Activated CD4-positive, alpha-beta memory T cell treated with anti-CD3 and anti-CD28 coated beads for 36 hours (primary cell): ENCODE measurements around the gene PIM1. TPM values are rescaled to one million over a fixed set of nuclear protein-coding genes. Genes with fewer than 3 reads are reported as not detected.

Experiments used
- CTCF ChIA-PET: fragments of 350-600 bp; sonication (Branson Sonifier 250); formaldehyde crosslinking; loops from one replicate; lab custom pipeline; 2021; ENCODE audit warnings: antibody characterized with exemption, inconsistent platforms; lab: Charles Lee
- POLR2A ChIA-PET: fragments of 350-600 bp; sonication (Branson Sonifier 250); formaldehyde crosslinking; loops from one replicate; lab custom pipeline; 2021; ENCODE audit warnings: antibody characterized with exemption; lab: Charles Lee
- DNase-seq: peaks from one replicate; pipeline ENCODE4 v3.0.0-alpha.2; 2020
- H3K27ac Mint-ChIP-seq: one replicate; pipeline ENCODE4 v1.8.0; 2021; ENCODE audit warnings: mixed read lengths
- H3K27me3 Mint-ChIP-seq: one replicate; pipeline ENCODE4 v1.8.0; 2021; ENCODE audit warnings: mixed read lengths
- H3K36me3 Mint-ChIP-seq: one replicate; pipeline ENCODE4 v1.8.0; 2021; ENCODE audit warnings: mixed read lengths
- H3K4me1 Mint-ChIP-seq: one replicate; pipeline ENCODE4 v1.8.0; 2021; ENCODE audit warnings: low read depth, mixed read lengths
- H3K4me3 Mint-ChIP-seq: one replicate; pipeline ENCODE4 v1.8.0; 2021; ENCODE audit warnings: mild to moderate bottlenecking, mixed read lengths
- H3K9me3 Mint-ChIP-seq: one replicate; pipeline ENCODE4 v1.8.0; 2021; ENCODE audit warnings: mixed read lengths
- intact Hi-C: fragments of 100-400 bp; cut with micrococcal nuclease; formaldehyde crosslinking; loops from one replicate; pipeline ENCODE4 v1.15.1; 2023
- total RNA-seq, 2 experiments: library from RNA; stranded (reverse); gene quantifications; one replicate each; pipeline ENCODE4 v1.2.3, GENCODE V29; 2021

PIM1 gene
- total RNA-seq, 2 experiments from 2014 or later, result 204 TPM

DNA sequence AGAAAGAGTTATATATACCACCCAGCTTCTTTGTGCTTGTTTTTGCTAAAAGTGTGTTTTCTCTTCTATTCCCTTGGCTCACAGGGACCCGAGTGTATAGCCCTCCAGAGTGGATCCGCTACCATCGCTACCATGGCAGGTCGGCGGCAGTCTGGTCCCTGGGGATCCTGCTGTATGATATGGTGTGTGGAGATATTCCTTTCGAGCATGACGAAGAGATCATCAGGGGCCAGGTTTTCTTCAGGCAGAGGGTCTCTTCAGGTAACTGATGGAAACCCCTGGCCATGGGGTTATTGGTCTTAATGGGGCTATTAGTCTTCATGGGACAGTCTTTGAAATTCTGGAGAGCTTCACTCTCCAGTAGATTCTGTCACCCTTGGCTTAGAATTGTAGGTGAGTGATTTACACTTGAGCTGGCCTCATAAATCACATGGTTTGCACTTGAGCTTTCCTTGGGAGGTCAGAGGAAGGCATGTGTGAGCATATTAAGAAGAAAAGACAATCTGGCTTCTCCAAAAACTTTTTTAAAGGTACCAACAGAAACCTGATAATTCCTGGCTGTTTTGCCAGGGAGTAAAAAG, 3.0 kb downstream of the PIM1 start:
- DNase-seq, result no peak
- intact Hi-C loops, result loop anchor here (1.0 to 10.0 kb wide), 9 partner anchors 10 to 578 kb away; partner anchors contain the start of genes C6orf89 and SRSF3
- peaks cover 60% of the 10 kb centered on the region for H3K36me3 Mint-ChIP-seq
- H3K4me1 Mint-ChIP-seq, result peaks cover 62% of the 10 kb centered on the region
- peak overlapping the region; percentile 95 for H3K27ac Mint-ChIP-seq
- no peaks in the 10 kb centered on the region for H3K9me3 Mint-ChIP-seq
- POLR2A ChIA-PET, result interaction anchor here (0.6 to 9.0 kb wide), 20 partner anchors 9 to 152 kb away, joined by 3 to 166 read pairs (median 8); no protein-coding TSS in a partner anchor
- H3K27me3 Mint-ChIP-seq, result no peaks in the 10 kb centered on the region
- H3K4me3 Mint-ChIP-seq, result peak overlapping the region; percentile 87
- CTCF ChIA-PET, result interaction anchor here (0.9 to 16.6 kb wide), 24 partner anchors 10 to 407 kb away, joined by 3 to 560 read pairs (median 7); partner anchors contain the start of gene C6orf89

DNA sequence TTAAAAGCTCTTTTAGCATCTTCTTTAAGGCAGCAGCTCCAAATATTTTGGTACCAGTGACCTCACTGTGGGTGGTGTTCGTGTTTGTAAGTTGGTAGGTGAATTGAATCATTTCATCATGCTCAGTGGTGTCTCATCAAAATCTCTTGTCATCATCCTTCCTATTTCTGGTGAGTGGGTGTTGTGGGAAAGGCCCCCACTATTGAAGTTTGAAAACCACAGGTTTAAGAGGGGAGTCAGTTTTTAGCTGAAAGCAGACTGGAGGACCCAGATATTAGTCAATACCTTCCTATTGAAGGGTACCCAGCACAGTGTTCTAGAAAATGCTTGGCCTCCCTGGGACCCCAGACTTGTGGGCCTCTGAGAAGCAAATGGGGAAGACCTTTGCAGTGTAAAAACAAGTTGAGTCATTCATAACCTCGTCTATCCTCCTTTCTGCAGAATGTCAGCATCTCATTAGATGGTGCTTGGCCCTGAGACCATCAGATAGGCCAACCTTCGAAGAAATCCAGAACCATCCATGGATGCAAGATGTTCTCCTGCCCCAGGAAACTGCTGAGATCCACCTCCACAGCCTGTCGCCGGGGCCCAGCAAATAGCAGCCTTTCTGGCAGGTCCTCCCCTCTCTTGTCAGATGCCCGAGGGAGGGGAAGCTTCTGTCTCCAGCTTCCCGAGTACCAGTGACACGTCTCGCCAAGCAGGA, 3.7 kb downstream of the PIM1 start:
- ChIA-PET POLR2A (interaction anchor here (0.6 to 9.0 kb wide), 17 partner anchors 8 to 144 kb away, joined by 3 to 166 read pairs (median 6); no protein-coding TSS in a partner anchor), CTCF (interaction anchor here (1.1 to 16.6 kb wide), 17 partner anchors 9 to 407 kb away, joined by 3 to 560 read pairs (median 8); partner anchors contain the start of gene C6orf89)
- peaks cover 60% of the 10 kb centered on the region for H3K36me3 Mint-ChIP-seq
- H3K4me3 Mint-ChIP-seq, result peak overlapping the region; percentile 87
- no peaks in the 10 kb centered on the region for H3K9me3 Mint-ChIP-seq
- intact Hi-C loops, result loop anchor here (1.0 to 10.0 kb wide), 5 partner anchors 10 to 579 kb away; partner anchors contain the start of genes C6orf89 and SRSF3
- H3K27ac Mint-ChIP-seq, result peak overlapping the region; percentile 95
- DNase-seq, result peak; percentile 72
- H3K4me1 Mint-ChIP-seq, result peaks cover 58% of the 10 kb centered on the region
- H3K27me3 Mint-ChIP-seq, result no peaks in the 10 kb centered on the region

DNA sequence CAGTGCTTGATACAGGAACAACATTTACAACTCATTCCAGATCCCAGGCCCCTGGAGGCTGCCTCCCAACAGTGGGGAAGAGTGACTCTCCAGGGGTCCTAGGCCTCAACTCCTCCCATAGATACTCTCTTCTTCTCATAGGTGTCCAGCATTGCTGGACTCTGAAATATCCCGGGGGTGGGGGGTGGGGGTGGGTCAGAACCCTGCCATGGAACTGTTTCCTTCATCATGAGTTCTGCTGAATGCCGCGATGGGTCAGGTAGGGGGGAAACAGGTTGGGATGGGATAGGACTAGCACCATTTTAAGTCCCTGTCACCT, 4.2 kb downstream of the PIM1 start:
- intact Hi-C loops, result loop anchor here (10.0 kb wide), 1 partner anchor 579 kb away; the partner anchor contains the start of gene SRSF3
- CTCF ChIA-PET, result interaction anchor here (1.3 to 16.6 kb wide), 7 partner anchors 17 to 408 kb away, joined by 6 to 560 read pairs (median 32); no protein-coding TSS in a partner anchor
- Mint-ChIP-seq H3K27ac (peak overlapping the region; percentile 95), H3K4me3 (peak overlapping the region; percentile 87), H3K36me3 (peaks cover 60% of the 10 kb centered on the region), H3K9me3 (no peaks in the 10 kb centered on the region), H3K27me3 (no peaks in the 10 kb centered on the region), H3K4me1 (peaks cover 55% of the 10 kb centered on the region)
- POLR2A ChIA-PET, result interaction anchor here (1.2 to 9.0 kb wide), 9 partner anchors 8 to 124 kb away, joined by 3 to 166 read pairs (median 7); no protein-coding TSS in a partner anchor
- DNase-seq, result no peak

DNA sequence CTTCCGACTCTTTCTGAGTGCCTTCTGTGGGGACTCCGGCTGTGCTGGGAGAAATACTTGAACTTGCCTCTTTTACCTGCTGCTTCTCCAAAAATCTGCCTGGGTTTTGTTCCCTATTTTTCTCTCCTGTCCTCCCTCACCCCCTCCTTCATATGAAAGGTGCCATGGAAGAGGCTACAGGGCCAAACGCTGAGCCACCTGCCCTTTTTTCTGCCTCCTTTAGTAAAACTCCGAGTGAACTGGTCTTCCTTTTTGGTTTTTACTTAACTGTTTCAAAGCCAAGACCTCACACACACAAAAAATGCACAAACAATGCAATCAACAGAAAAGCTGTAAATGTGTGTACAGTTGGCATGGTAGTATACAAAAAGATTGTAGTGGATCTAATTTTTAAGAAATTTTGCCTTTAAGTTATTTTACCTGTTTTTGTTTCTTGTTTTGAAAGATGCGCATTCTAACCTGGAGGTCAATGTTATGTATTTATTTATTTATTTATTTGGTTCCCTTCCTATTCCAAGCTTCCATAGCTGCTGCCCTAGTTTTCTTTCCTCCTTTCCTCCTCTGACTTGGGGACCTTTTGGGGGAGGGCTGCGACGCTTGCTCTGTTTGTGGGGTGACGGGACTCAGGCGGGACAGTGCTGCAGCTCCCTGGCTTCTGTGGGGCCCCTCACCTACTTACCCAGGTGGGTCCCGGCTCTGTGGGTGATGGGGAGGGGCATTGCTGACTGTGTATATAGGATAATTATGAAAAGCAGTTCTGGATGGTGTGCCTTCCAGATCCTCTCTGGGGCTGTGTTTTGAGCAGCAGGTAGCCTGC, 4.8 kb downstream of the PIM1 start:
- H3K27ac Mint-ChIP-seq, result peak overlapping the region; percentile 95
- H3K4me1 Mint-ChIP-seq, result peaks cover 57% of the 10 kb centered on the region
- intact Hi-C loops, result loop anchor here (10.0 kb wide), 1 partner anchor 580 kb away; the partner anchor contains the start of gene SRSF3
- POLR2A ChIA-PET, result interaction anchor here (1.2 to 9.0 kb wide), 6 partner anchors 9 to 124 kb away, joined by 3 to 166 read pairs (median 5); no protein-coding TSS in a partner anchor
- no peak for DNase-seq
- H3K27me3 Mint-ChIP-seq, result no peaks in the 10 kb centered on the region
- H3K36me3 Mint-ChIP-seq, result peaks cover 60% of the 10 kb centered on the region
- CTCF ChIA-PET, result interaction anchor here (2.2 to 16.6 kb wide), 4 partner anchors 19 to 149 kb away, joined by 8 to 560 read pairs (median 292); no protein-coding TSS in a partner anchor
- peak overlapping the region; percentile 87 for H3K4me3 Mint-ChIP-seq
- no peaks in the 10 kb centered on the region for H3K9me3 Mint-ChIP-seq

DNA sequence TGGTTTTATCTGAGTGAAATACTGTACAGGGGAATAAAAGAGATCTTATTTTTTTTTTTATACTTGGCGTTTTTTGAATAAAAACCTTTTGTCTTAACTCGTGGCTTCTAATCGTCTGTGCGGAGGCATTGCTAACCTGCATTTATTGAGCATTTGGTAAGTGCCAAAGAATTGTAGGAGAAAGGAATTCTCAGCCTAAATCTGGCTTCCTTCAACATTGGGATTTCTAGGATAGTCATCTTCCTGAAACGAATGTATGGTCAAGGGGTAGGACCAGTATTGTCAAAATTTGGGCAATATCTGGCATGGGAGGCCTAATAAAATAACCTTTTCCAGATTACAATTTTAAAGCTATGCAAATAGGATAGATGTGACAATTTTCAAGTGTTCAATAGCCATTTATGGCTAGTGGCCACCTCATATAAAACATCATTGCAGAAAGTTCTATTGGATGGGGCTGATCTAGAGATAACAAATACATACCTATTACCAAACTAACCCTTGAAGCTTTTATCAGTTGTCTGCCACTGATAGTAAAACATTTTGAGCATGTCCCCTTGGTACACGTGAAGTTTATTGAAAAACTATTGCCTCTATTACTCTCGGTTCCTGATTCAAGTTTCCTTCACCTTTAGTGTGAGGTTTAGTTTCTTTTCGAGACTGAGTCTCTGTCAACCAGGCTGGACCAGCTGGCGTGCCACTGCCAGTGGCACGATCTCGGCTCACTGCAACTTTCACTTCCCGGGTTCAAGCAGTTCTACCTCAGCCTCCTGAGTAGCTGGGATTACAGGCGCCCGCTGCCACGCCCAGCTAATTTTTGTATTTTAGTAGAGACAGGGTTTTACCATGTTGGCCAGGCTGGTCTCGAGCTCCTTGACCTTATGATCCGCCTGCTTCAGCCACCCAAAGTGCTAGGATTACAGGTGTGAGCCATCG, 5.6 kb downstream of the PIM1 start:
- Mint-ChIP-seq H3K27ac (peak overlapping the region; percentile 95), H3K36me3 (peaks cover 60% of the 10 kb centered on the region), H3K9me3 (no peaks in the 10 kb centered on the region), H3K4me3 (peak overlapping the region; percentile 87), H3K4me1 (peaks cover 60% of the 10 kb centered on the region), H3K27me3 (no peaks in the 10 kb centered on the region)
- intact Hi-C loops, result loop anchor here (10.0 kb wide), 1 partner anchor 581 kb away; the partner anchor contains the start of gene SRSF3
- POLR2A ChIA-PET, result interaction anchor here (0.5 to 9.0 kb wide), 5 partner anchors 9 to 125 kb away, joined by 3 to 166 read pairs (median 4); no protein-coding TSS in a partner anchor
- no peak for DNase-seq
- CTCF ChIA-PET, result interaction anchor here (9.6 to 16.6 kb wide), 3 partner anchors 33 to 150 kb away, joined by 283 to 560 read pairs (median 302); no protein-coding TSS in a partner anchor

DNA sequence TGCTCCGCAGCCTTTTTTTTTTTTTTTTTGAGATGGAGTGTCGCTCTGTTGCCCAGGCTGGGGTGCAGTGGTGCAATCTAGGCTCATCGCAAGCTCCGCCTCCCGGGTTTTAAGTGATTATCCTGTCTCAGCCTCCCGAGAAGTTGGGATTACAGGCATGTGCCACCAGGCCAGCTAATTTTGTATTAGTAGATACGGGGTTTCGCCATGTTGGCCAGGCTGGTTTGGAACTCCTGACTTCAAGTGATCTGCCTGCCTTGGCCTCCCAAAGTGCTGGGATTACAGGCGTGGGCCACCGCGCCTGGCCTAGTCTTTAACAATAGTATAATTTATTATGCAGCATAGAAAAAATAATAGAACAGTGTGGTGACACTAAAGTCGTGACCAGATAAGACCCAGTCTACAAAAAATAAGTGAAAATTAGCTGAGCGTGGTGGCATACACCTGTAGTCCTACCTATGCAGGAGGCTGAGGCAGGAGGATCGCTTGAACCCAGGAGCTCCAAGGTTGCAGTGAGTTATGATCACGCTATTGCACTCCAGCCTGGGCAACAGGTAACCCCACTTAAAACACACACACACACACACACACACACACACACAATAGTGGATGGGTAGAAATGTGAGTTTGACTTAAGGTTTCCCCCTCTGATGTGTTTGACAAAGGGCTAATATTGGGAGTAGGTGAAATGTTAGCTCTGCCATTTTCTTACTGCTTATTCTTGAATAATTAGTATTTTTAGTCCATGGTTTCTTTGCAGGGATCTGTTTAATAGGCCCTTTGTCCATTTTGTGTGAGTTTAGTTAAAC, 6.5 kb downstream of the PIM1 start:
- no peaks in the 10 kb centered on the region for H3K27me3 Mint-ChIP-seq
- peak overlapping the region; percentile 64 for H3K27ac Mint-ChIP-seq
- intact Hi-C loops, result loop anchor here (10.0 kb wide), 1 partner anchor 582 kb away; the partner anchor contains the start of gene SRSF3
- CTCF ChIA-PET, result interaction anchor here (0.6 to 16.6 kb wide), 5 partner anchors 21 to 151 kb away, joined by 3 to 560 read pairs (median 283); no protein-coding TSS in a partner anchor
- POLR2A ChIA-PET, result interaction anchor here (0.5 to 9.0 kb wide), 4 partner anchors 16 to 126 kb away, joined by 3 to 166 read pairs (median 4); no protein-coding TSS in a partner anchor
- no peak overlapping the region for H3K4me3 Mint-ChIP-seq
- no peak for DNase-seq
- no peaks in the 10 kb centered on the region for H3K9me3 Mint-ChIP-seq
- peaks cover 64% of the 10 kb centered on the region for H3K4me1 Mint-ChIP-seq
- peaks cover 53% of the 10 kb centered on the region for H3K36me3 Mint-ChIP-seq

DNA sequence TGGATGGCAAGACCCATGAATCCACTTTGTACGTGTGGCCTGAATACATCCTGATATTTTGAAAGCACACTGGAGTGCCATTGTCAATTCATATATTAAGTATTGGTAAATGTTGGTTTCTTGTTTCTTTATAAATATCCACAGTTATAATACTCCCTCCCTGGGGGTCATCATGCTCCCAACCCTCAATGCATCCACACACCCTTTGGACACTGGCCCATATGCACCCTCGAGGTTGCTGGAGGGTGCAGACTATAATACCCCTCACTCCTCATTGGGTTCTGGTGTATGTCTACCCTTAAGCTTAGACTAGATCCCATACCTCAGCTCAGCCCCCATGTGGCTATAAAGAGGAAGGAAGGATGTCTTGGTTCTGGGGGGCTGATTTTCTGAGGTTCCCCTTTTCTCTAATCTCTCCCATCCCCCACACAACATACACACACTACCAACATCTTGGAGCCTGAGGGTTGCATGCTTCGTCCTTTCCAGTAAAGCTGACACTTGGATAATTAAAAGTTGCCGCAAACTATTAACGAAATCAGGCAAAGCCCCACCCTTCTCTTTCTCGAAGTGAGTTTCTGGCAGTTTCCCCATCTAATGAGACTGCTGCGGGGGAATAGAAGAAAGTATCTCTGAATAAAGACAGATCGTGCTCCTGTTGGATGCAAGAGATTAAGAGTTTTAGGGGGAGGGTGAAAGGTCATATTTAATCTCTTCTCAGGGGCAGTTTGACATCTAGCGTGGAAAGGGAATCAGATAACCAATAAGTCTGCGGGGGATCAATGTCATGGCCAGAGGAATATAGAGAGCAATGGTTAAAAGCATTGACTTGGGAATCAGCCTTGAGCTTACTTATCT, 7.4 kb downstream of the PIM1 start:
- peaks cover 45% of the 10 kb centered on the region for H3K36me3 Mint-ChIP-seq
- DNase-seq, result no peak

DNA sequence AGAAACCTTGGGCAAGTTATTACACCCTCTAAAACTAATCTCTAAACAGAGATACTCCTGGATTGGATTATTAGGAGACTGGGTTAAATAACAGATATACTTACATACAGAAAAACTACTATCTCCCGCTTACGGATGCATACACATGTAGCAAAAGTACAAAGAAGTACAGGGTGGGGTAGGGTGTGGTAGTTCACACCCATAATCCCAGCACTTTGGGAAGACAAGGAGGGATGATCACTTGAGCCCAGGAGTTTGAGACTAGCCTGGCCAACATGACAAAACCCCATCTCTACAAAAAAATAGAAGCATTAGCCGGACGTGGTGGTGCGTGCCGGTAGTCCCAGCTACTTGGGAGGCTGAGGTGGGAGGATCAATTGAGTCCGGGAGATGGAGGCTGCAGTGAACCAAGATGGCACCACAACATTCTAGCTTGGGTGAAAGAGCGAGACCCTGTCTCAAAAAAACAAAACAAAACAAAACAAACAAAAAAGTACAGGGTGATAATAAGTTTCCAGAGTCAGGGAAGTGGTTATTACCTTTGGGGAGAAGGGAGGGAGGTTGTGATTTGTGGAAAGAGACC, 8.1 kb downstream of the PIM1 start:
- no peak for DNase-seq
- intact Hi-C loops, result loop anchor here (10.0 kb wide), 1 partner anchor 583 kb away; the partner anchor contains the start of gene SRSF3
- H3K36me3 Mint-ChIP-seq, result peaks cover 38% of the 10 kb centered on the region
- peaks cover 70% of the 10 kb centered on the region for H3K4me1 Mint-ChIP-seq
- CTCF ChIA-PET, result interaction anchor here (1.2 to 16.6 kb wide), 3 partner anchors 20 to 153 kb away, joined by 3 to 560 read pairs (median 283); no protein-coding TSS in a partner anchor
- H3K27me3 Mint-ChIP-seq, result no peaks in the 10 kb centered on the region
- H3K4me3 Mint-ChIP-seq, result no peak overlapping the region
- H3K27ac Mint-ChIP-seq, result peak overlapping the region; percentile 2
- POLR2A ChIA-PET, result interaction anchor here (0.5 to 9.0 kb wide), 2 partner anchors 108 to 128 kb away, joined by 3 to 166 read pairs; no protein-coding TSS in a partner anchor
- no peaks in the 10 kb centered on the region for H3K9me3 Mint-ChIP-seq

More for the DNA sequence above, 7.4 kb downstream of the PIM1 start:
- Mint-ChIP-seq H3K4me3 (no peak overlapping the region), H3K27ac (peak overlapping the region; percentile 64), H3K27me3 (no peaks in the 10 kb centered on the region), H3K4me1 (peaks cover 71% of the 10 kb centered on the region), H3K9me3 (no peaks in the 10 kb centered on the region)
- CTCF ChIA-PET, result interaction anchor here (1.2 to 16.6 kb wide), 4 partner anchors 21 to 152 kb away, joined by 3 to 560 read pairs (median 292); no protein-coding TSS in a partner anchor
- POLR2A ChIA-PET, result interaction anchor here (0.6 to 9.0 kb wide), 2 partner anchors 15 to 127 kb away, joined by 4 to 166 read pairs; no protein-coding TSS in a partner anchor
- intact Hi-C loops, result loop anchor here (10.0 kb wide), 1 partner anchor 583 kb away; the partner anchor contains the start of gene SRSF3
